Endodermal cell (in vitro differentiated cells): ENCODE data around the gene PTH2. TPM values are rescaled to one million over a fixed set of nuclear protein-coding genes. Genes with fewer than 3 reads are reported as not detected.

ENCODE experiments used
- DNase-seq: peaks from one replicate; pipeline ENCODE4 v3.0.0-alpha.2; 2017
- H3K27ac ChIP-seq: 2 replicates; pipeline ENCODE4 v1.5.1; 2013; ENCODE audit warnings: mild to moderate bottlenecking, low read depth, low read length, moderate library complexity
- H3K27me3 ChIP-seq: 2 replicates; pipeline ENCODE4 v1.6.1; 2013; ENCODE audit warnings: mild to moderate bottlenecking, low read length, moderate library complexity; ENCODE audit not compliant: insufficient read depth, control insufficient read depth, poor library complexity, severe bottlenecking
- H3K36me3 ChIP-seq: 2 replicates; pipeline ENCODE4 v1.7.0; 2013; ENCODE audit warnings: mild to moderate bottlenecking, low read length, moderate library complexity; ENCODE audit not compliant: control insufficient read depth, insufficient read depth
- H3K4me1 ChIP-seq: one replicate; pipeline ENCODE4 v1.7.0; 2013; ENCODE audit warnings: low read length; ENCODE audit not compliant: control insufficient read depth, insufficient read depth
- H3K4me3 ChIP-seq: 2 replicates; pipeline ENCODE4 v1.5.1; 2013; ENCODE audit warnings: mild to moderate bottlenecking, low read length, moderate library complexity
- H3K9ac ChIP-seq: 2 replicates; pipeline ENCODE4 v1.6.1; 2013; ENCODE audit warnings: mild to moderate bottlenecking, low read length, moderate library complexity; ENCODE audit not compliant: poor library complexity, severe bottlenecking; ENCODE audit errors: extremely low read depth
- H3K9me3 ChIP-seq: 2 replicates; pipeline ENCODE4 v1.6.1; 2013; ENCODE audit warnings: mild to moderate bottlenecking, low read length, moderate library complexity; ENCODE audit not compliant: control insufficient read depth
- H3K27ac Mint-ChIP-seq: 2 replicates; pipeline ENCODE4 v1.8.0; 2020; ENCODE audit warnings: mixed read lengths
- H3K27me3 Mint-ChIP-seq: 2 replicates; pipeline ENCODE4 v1.8.0; 2021; ENCODE audit warnings: mild to moderate bottlenecking, mixed read lengths; ENCODE audit not compliant: insufficient read depth
- H3K36me3 Mint-ChIP-seq: 2 replicates; pipeline ENCODE4 v1.8.0; 2020; ENCODE audit warnings: low read depth, mixed read lengths
- H3K4me1 Mint-ChIP-seq: 2 replicates; pipeline ENCODE4 v1.8.0; 2020; ENCODE audit warnings: mixed read lengths
- H3K4me3 Mint-ChIP-seq: 2 replicates; pipeline ENCODE4 v1.8.0; 2020; ENCODE audit warnings: mild to moderate bottlenecking, moderate library complexity, mixed read lengths
- H3K9me3 Mint-ChIP-seq: 2 replicates; pipeline ENCODE4 v1.8.0; 2020; ENCODE audit warnings: mild to moderate bottlenecking, mixed read lengths
- WGBS, 2 experiments: methylation state at CpG; one replicate each; pipeline versions ENCODE4 v1.1.5 to v1.1.7; 2013; ENCODE audit warnings: missing lambda C conversion rate in 2 of 2, mixed read lengths in 1 of 2; ENCODE audit not compliant: insufficient coverage in 1 of 2, insufficient read length in 1 of 2; 5-methylcytosine and 5-hydroxymethylcytosine counted together
- total RNA-seq, 2 donors: library from RNA; stranded (reverse); fragmentation: NEBNext Ultra II Directional in 1 of 2; extraction: Animal tissue kit (Norgen Biotek cat#: 25700) in 1 of 2; gene quantifications; 2 replicates in 1 of 2; 3 replicates in 1 of 2; pipeline ENCODE4 v1.2.1, GENCODE V29; 2021
- TF ChIP-seq, protein P1 (sequence below): fragments of 200-600 bp; sonication (generic); conservative IDR thresholded peaks from 2 replicates; pipeline ENCODE4 v1.5.0; 2021; ENCODE audit warnings: antibody characterized with exemption, mild to moderate bottlenecking

Gene PTH2
- total RNA-seq, 2 donors from 2014 or later, result not detected

DNA sequence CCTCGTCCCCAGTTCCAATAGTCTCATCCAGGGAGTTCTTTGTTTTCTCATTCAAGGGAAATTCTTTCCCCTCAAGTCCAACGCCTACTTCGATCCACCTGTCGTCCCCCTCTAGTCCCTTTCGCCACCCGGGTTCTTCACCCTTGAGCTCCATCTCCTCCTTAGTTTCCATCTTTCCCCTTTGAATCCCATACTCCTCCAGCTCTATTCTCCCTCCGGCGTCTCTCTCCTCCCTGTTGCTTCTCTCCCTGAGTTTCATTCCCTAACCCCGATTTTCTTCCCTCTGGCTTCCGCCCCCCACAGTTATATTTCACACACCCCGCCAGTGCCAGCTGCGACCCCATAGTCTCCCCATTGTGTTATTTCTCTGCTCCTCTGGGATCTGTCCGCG lies 18.7 kb upstream of the PTH2 start:
- peaks cover 2% of the 10 kb centered on the region for H3K36me3 ChIP-seq
- H3K27ac ChIP-seq, result no peak overlapping the region
- Mint-ChIP-seq H3K27ac (no peak overlapping the region), H3K27me3 (peaks cover 58% of the 10 kb centered on the region), H3K36me3 (peaks cover 10% of the 10 kb centered on the region), H3K4me3 (peak overlapping the region; percentile 64), H3K4me1 (no peaks in the 10 kb centered on the region), H3K9me3 (no peaks in the 10 kb centered on the region)
- H3K27me3 ChIP-seq, result peaks cover 57% of the 10 kb centered on the region
- no peak overlapping the region for H3K9ac ChIP-seq
- no peaks in the 10 kb centered on the region for H3K4me1 ChIP-seq
- TF ChIP-seq, protein P1, sequence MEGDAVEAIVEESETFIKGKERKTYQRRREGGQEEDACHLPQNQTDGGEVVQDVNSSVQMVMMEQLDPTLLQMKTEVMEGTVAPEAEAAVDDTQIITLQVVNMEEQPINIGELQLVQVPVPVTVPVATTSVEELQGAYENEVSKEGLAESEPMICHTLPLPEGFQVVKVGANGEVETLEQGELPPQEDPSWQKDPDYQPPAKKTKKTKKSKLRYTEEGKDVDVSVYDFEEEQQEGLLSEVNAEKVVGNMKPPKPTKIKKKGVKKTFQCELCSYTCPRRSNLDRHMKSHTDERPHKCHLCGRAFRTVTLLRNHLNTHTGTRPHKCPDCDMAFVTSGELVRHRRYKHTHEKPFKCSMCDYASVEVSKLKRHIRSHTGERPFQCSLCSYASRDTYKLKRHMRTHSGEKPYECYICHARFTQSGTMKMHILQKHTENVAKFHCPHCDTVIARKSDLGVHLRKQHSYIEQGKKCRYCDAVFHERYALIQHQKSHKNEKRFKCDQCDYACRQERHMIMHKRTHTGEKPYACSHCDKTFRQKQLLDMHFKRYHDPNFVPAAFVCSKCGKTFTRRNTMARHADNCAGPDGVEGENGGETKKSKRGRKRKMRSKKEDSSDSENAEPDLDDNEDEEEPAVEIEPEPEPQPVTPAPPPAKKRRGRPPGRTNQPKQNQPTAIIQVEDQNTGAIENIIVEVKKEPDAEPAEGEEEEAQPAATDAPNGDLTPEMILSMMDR, result no peak
- H3K4me3 ChIP-seq, result peak overlapping the region; percentile 56
- DNase-seq, result no peak
- H3K9me3 ChIP-seq, result no peaks in the 10 kb centered on the region
- 20 to 21% methylated on average over 10 to 14 of the region's 14 CpGs for WGBS, 2 experiments

DNA sequence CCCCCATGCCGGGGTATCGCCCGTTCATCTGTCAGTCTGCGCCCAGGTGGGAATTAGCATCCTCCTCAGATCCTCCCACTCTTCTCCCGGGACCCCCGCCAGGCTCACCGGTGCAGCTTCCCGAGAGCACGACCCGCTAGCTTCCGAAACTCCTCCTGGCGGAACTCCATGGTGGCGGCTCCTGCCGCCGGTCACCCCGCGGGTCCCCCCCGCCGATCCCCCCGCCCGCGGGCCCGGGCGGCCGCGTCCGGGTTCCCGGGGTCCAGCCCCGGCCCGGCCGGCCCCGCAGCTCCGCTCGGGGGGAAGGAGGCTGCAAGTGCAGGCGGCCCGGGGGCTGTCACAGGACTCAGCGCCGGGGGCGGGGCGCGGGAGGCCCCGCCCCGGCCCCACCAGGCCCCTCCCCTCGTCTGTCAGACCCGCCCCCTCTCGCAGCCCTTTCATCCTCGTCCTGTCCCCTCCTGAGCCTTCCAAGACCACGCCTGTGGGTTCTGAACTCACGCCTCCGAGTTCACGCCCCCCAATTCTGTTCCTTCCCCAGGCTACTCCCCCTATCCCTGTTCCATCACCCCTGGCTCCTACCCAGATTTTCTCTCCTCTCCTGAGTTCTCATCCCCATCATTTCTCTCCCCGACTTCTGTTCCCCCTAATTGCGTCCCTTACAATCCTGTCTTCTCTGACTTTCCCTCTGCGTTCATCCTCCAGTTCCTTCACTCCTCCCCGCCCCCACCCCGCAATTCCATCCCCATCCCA lies 18.1 kb upstream of the PTH2 start, which contains the start of gene SLC17A7:
Gene SLC17A7, minus strand, starts transcription at position 318 of the 750 bp plus-strand sequence. Its CDS starts 148 bp downstream, at position 170.
- Mint-ChIP-seq H3K27ac (no peak within 1 kb of the TSS), H3K27me3 (peaks cover 63% of the 10 kb centered on the region), H3K4me3 (peak within 1 kb of the TSS; percentile 64), H3K4me1 (no peaks in the 10 kb centered on the region), H3K9me3 (no peaks in the 10 kb centered on the region), H3K36me3 (peaks cover 5% of the 10 kb centered on the region)
- Histone ChIP-seq H3K9me3 (no peaks in the 10 kb centered on the region), H3K27ac (no peak within 1 kb of the TSS), H3K4me1 (no peaks in the 10 kb centered on the region), H3K9ac (no peak within 1 kb of the TSS), H3K36me3 (no peaks in the 10 kb centered on the region), H3K27me3 (peaks cover 63% of the 10 kb centered on the region), H3K4me3 (peak within 1 kb of the TSS; percentile 56)
- WGBS, 2 experiments, result 2 to 6% methylated on average over 12 to 56 of the region's 56 CpGs
- TF ChIP-seq, protein P1, result peak; percentile 24
- peak; percentile 91 for DNase-seq

- Mint-ChIP-seq H3K4me1 (no peaks in the 10 kb centered on the region), H3K27me3 (peaks cover 71% of the 10 kb centered on the region), H3K27ac (no peak overlapping the region), H3K9me3 (peaks cover 2% of the 10 kb centered on the region), H3K36me3 (no peaks in the 10 kb centered on the region), H3K4me3 (peak overlapping the region; percentile 26)
- H3K4me1 ChIP-seq, result no peaks in the 10 kb centered on the region
- no peak overlapping the region for H3K9ac ChIP-seq
- H3K27me3 ChIP-seq, result peaks cover 71% of the 10 kb centered on the region
- no peaks in the 10 kb centered on the region for H3K36me3 ChIP-seq
- no peaks in the 10 kb centered on the region for H3K9me3 ChIP-seq
- 40 to 41% methylated on average over 14 to 19 of the region's 19 CpGs for WGBS, 2 experiments
- H3K27ac ChIP-seq, result no peak overlapping the region
- TF ChIP-seq, protein P1, result no peak
- no peak for DNase-seq
- H3K4me3 ChIP-seq, result no peak overlapping the region
Measured at GRCh38 chr19:49440439-49441209, 17.4 kb upstream of the PTH2 start.
